HEK293 (cell line): ENCODE data around the gene DMKN.

ENCODE experiments used
- CTCF ChIP-seq: fragments of 450-650 bp; formaldehyde crosslinking; IDR thresholded peaks from 2 replicates; pipeline ENCODE4 v1.5.1; 2016; ENCODE audit warnings: missing biosample characterization, missing genetic modification characterization
- ZNF221 ChIP-seq: fragments of 450-650 bp; formaldehyde crosslinking; IDR thresholded peaks from 2 replicates; pipeline ENCODE4 v1.5.1; 2017; ENCODE audit warnings: missing biosample characterization, missing genetic modification characterization, borderline replicate concordance

- no peak for TF ChIP-seq ZNF221
- TF ChIP-seq CTCF (tag by site-specific recombination) = no peak
Observed at GRCh38 chr19:35498220-35498619, 15.2 kb downstream of the DMKN start.
